WI38 (cell line): Measurements from ENCODE around the gene ABCA8.

Experiments used
- H3K4me3 ChIP-seq: 2 replicates; pipeline ENCODE4 v1.5.1; 2011; ENCODE audit warnings: low read depth, mild to moderate bottlenecking, control low read depth, low read length
- CTCF ChIP-seq: IDR thresholded peaks from 2 replicates; pipeline ENCODE4 v1.5.1; 2012; ENCODE audit warnings: low read depth, mild to moderate bottlenecking, control low read depth, low read length

Gene ABCA8

GRCh38 chr17:68851890-68852289, 103.3 kb downstream of the ABCA8 start:
- no peak for TF ChIP-seq CTCF
- no peak overlapping the region for H3K4me3 ChIP-seq

GRCh38 chr17:68850749-68851510, 104.3 kb downstream of the ABCA8 start:
- no peak overlapping the region for H3K4me3 ChIP-seq
- TF ChIP-seq CTCF, result no peak

- TF ChIP-seq CTCF, result no peak
Measured at GRCh38 chr17:68849673-68850610, 105.2 kb downstream of the ABCA8 start.

GRCh38 chr17:68847711-68848110, 107.5 kb downstream of the ABCA8 start:
- no peak for TF ChIP-seq CTCF
- no peak overlapping the region for H3K4me3 ChIP-seq

More at GRCh38 chr17:68849673-68850610, 105.2 kb downstream of the ABCA8 start:
- H3K4me3 ChIP-seq, result no peak overlapping the region

- no peak overlapping the region for H3K4me3 ChIP-seq
- no peak for TF ChIP-seq CTCF
Measured at GRCh38 chr17:68843522-68843921, 111.7 kb downstream of the ABCA8 start.

- no peak for TF ChIP-seq CTCF
- no peak overlapping the region for H3K4me3 ChIP-seq
Measured at GRCh38 chr17:68840073-68840472, 115.1 kb downstream of the ABCA8 start.

GRCh38 chr17:68835071-68835470, 120.1 kb downstream of the ABCA8 start:
- H3K4me3 ChIP-seq, result no peak overlapping the region
- no peak for TF ChIP-seq CTCF
